GM12892 (cell line): ENCODE data around the gene CCDC27.

ENCODE experiments used
- POLR2A ChIP-seq: IDR thresholded peaks from 2 replicates; pipeline ENCODE4 v1.6.1; 2011; ENCODE audit warnings: low read depth, low read length, control low read depth
- POLR2AphosphoS5 ChIP-seq: IDR thresholded peaks from 2 replicates; pipeline ENCODE4 v1.6.1; 2011; ENCODE audit warnings: low read depth, low read length, control low read depth
- TAF1 ChIP-seq: IDR thresholded peaks from 2 replicates; pipeline ENCODE4 v1.6.1; 2011; ENCODE audit warnings: low read depth, mild to moderate bottlenecking, control low read depth, low read length, borderline replicate concordance

- TF ChIP-seq POLR2A (no peak), POLR2AphosphoS5 (no peak), TAF1 (no peak)
Measured at GRCh38 chr1:3708791-3709190, 43.5 kb upstream of the CCDC27 start.
